Measurements from ENCODE around the gene ADRB2.
"Not testable (repeated sequence)": the region's sequence is repeated elsewhere in the genome, so short reads cannot be mapped to it uniquely, and the experiment has no call there.

ADRB2 gene

GRCh38 chr5:148856009-148856367 is 29.6 kb downstream of the ADRB2 start:
- DNase-seq (ENCODE audit: low read depth), result no peak

- DNase-seq (ENCODE audit: low read depth), result no peak
Measured at GRCh38 chr5:148856424-148856823, 30.0 kb downstream of the ADRB2 start.

- DNase-seq (ENCODE audit: low read depth), result no peak
Measured at GRCh38 chr5:148857474-148857873, 31.1 kb downstream of the ADRB2 start.

GRCh38 chr5:148858106-148858505 is 31.7 kb downstream of the ADRB2 start:
- no peak for DNase-seq (ENCODE audit: low read depth)

GRCh38 chr5:148858547-148858946 is 32.1 kb downstream of the ADRB2 start:
- no peak for DNase-seq (ENCODE audit: low read depth)

- DNase-seq (ENCODE audit: low read depth), result no peak
Measured at GRCh38 chr5:148859703-148860102, 33.3 kb downstream of the ADRB2 start.

GRCh38 chr5:148860599-148860998 is 34.2 kb downstream of the ADRB2 start:
- no peak for DNase-seq (ENCODE audit: low read depth)

GRCh38 chr5:148861088-148861487 is 34.7 kb downstream of the ADRB2 start:
- no peak for DNase-seq (ENCODE audit: low read depth)

- no peak for DNase-seq (ENCODE audit: low read depth)
Measured at GRCh38 chr5:148861696-148862095, 35.3 kb downstream of the ADRB2 start.

GRCh38 chr5:148864113-148864841 is 37.9 kb downstream of the ADRB2 start:
- DNase-seq (ENCODE audit: low read depth), result no peak

- DNase-seq (ENCODE audit: low read depth), result no peak
Measured at GRCh38 chr5:148866024-148866423, 39.6 kb downstream of the ADRB2 start.

GRCh38 chr5:148873120-148873519 is 46.7 kb downstream of the ADRB2 start:
- DNase-seq (ENCODE audit: low read depth), result no peak

- DNase-seq (ENCODE audit: low read depth), result no peak
Measured at GRCh38 chr5:148873690-148874485, 47.5 kb downstream of the ADRB2 start.

GRCh38 chr5:148875205-148875875 is 48.9 kb downstream of the ADRB2 start:
- no peak for DNase-seq (ENCODE audit: low read depth)

GRCh38 chr5:148877436-148877835 is 51.0 kb downstream of the ADRB2 start:
- not testable (repeated sequence) for DNase-seq (ENCODE audit: low read depth)
